Stimulated activated CD8-positive, alpha-beta memory T cell treated with anti-CD3 and anti-CD28 coated beads, Interleukin-4, amount 100 ng/mL, for 1 hour (primary cell): ENCODE results near the gene KRTAP5-7.

Experiments
- DNase-seq, 2 donors: peaks; one replicate each; pipeline ENCODE4 v3.0.0-alpha.2; 2020; ENCODE audit warnings: low read depth in 2 of 2, low spot score in 1 of 2

Gene KRTAP5-7

DNA sequence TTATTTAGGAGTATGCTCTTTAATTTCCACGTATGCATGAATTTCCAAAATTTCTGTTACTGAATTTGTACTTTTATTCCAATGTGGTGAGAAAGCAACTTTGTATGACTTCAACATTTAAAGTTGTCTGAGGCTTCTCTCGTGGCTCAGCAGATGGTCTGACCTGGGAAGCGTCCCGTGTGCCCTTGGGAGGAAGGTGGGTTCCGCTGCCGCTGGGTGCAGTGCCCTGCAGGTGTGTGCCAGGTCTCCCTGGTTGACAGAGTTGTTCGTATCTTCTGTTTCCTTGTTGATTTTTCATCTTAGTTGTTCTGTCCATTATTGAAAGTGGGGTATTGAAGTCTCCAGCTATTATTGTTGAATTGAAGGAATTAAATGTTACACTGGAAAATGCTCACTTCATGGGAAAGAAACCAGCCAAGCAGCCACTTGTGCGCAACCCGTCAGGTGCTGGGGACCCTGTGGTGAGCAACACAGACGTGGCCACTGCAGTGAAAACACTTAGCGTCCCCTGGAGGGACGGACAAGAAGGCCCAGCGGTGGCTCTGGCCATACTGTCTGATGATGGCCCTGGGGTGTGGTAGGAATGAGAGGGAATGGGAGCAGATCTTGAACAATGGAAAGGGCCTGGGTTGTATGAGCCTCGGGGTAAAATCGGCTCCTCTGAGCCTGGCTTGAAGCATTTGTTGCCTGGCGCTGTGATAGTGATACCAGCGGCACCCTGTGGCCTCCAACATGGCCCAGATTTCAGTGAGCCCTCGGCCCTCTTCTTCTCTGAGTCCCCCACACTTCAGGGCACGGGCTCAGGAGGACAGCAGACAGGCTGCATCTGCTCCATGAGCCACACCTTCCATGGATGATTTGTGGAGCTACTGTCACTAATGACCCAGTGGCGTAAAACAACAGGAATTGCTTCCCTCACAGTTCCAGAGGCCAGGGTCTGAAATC is 31.5 kb upstream of the KRTAP5-7 start:
- DNase-seq, result no peak

DNA sequence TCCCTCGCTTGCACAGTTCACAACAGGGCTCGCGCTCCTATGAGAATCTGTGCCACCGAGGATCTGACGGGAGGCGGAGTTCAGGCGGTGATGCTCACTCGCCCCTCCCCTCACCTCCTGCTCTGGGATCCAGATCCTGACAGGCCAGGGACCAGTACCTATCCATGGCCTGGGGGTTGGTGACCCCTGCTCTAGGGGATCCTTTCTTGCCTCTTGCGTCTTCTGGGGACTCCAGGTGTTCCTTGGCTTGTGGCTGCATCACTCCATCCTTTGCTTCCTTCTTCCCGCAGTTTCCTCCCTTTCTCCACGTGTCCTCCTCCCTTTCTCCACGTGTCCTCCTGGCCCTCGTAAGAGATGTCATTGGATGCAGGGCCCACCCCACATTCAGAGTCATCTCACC is 30.6 kb upstream of the KRTAP5-7 start:
- no peak for DNase-seq

DNA sequence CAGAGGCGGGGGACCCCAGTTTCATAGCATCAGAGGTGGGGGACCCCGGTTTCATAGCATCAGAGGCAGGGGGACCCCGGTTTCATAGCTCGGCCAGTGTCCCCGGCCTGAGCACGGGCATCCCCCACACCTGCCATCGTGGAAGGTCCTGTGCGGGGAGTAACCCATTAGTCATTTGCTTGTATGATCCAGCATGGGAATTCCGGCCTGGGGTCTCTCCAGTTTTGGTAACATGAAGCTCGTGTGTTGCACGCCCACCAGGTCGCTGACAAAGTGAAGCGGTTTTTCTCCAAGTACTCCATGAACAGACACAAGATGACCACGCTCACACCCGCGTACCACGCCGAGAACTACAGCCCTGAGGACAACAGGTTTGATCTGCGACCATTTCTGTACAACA is 29.0 kb upstream of the KRTAP5-7 start:
- no peak for DNase-seq

DNA sequence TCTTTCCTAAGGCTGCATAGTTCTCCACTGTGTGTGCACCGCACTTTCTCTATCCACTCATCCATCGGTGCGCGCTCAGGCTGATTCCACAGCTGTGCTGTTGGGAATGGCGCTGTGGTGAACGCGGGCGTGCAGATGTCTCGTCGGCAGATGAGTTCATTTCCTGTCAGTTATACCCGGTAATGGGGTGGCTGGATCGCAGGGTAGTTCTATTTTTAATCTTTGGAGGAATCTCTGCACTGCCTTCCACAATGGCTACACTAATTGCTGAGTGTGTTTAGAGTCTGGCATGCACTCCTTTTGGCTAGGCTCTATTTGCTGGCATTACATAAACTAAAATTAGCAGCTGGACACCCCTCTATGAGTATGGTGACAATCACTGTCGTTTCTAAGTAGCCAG is 27.9 kb upstream of the KRTAP5-7 start:
- DNase-seq, result no peak

DNA sequence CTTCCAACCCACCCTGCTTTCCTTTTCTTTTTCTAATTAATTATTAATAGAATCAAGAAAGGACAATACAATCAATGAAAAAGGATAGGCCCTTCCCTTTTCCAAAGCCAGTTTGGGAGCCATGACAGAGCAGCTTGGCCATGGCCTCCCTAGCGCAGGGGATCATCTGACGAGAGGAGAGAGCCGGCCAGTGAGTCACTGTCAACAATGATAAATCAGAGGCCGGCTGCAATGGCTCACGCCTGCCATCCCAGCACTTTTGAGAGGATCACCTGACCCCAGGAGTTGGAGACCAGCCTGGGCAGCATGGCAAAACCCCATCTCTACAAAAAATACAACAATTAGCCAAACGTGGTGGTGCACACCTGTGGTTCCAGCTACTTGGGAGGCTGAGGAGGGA is 27.5 kb upstream of the KRTAP5-7 start:
- no peak for DNase-seq

DNA sequence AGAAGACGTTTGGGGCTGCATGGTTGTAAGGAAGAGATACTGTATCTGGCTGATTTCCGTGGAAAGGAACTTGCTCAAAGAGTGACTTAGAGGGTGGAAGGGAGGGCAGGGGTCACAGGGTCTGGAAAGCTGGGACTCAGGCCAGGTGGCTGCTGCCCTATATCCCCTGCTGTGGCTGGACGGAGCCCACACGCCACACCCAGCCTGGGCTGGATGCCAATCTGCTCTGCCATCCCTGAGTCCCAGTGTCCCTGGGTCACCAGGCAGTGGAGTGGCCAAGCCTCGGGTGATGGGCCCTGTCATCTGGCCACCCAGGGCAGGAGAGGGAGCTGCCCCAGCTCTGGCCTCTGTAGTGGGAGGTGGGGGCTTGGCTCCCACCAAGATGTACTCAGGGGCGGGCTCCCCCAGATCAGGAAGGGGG is 26.5 kb upstream of the KRTAP5-7 start:
- DNase-seq, result no peak

DNA sequence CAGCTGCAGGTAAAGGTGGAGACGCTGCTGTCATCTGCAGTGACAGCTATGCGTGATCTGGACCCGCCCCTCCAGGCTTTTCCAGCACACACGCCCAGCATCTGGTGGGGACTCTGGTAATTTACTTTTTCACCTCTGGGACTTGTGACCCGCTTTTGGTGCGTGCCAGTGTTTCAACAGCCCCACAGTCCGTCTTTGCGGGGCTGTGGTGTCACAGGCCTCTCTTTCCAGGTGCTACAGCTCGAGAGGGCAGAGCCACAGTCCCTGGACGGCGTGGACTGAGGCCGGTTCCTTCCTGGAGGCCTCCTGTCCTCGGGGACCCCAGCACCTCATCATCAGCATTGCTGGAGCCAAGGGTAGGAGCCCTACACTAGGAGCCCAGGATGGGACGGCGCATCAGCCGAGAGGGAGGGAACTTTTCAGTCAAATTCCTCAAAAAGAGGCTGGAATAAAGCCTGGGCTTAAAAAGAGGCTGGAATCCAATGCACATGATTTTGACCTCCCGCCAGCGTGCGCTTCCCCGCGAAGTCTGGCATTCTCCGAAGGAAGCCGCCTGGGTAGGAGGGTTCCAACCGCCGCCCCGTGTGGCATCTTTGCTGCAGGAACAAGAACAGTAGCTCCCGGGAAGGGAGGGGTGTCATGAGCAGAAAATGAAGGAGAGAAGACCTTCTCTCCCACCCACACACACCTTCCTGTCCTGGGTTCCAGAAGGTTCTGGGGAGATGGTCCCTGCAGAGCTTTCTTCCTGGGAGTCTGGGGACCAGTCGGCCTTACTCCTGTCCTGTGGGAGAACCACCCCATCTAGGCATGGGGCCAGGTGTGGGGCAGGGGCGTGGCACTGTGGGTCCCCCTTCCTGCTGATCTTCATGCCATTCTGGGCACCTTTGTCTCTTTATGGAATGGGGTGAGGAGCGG is 25.7 kb upstream of the KRTAP5-7 start:
- DNase-seq, result no peak

DNA sequence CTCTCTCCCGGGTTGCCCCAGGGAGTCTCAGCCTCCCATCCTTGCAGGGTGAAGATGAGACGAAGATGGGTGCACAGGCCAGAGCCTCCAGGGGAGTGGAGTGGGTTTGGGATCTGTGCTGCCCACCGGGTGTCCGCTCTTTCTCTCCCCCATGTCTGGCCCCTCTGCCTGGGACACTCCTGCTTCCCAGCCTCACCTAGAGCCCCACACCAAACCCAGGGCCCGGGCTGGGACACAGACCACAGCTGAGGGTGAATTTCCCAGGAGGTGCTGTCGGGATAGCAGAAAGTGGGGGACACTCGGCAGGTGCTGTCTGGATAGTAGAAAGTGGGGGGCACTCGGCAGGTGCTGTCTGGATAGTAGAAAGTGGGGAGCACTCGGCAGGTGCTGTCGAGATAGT is 25.0 kb upstream of the KRTAP5-7 start:
- no peak for DNase-seq

DNA sequence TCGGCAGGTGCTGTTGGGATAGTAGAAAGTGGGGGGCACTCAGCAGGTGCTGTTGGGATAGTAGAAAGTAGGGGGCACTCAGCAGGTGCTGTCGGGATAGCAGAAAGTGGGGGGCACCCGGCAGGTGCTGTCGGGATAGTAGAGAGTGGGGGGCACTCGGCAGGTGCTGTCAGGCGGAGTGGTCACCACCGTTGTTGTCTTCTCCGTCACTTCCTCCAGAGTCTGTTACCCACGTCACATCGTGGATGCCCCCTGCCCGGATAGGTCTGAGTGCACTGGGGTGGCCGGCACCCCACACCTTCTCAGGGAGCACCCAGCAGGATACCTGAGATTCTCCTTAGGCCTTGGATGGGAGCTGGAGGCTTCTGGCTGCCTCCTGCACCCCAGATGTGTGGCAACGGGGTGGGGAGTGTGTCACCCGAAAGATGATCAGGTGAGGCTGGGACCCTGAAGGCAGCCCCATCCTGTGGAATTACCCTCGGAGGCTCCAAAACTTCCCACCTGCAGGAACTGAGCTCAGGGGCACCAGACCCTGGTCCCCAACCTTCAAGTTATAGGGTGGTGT is 24.1 kb upstream of the KRTAP5-7 start:
- no peak for DNase-seq

DNA sequence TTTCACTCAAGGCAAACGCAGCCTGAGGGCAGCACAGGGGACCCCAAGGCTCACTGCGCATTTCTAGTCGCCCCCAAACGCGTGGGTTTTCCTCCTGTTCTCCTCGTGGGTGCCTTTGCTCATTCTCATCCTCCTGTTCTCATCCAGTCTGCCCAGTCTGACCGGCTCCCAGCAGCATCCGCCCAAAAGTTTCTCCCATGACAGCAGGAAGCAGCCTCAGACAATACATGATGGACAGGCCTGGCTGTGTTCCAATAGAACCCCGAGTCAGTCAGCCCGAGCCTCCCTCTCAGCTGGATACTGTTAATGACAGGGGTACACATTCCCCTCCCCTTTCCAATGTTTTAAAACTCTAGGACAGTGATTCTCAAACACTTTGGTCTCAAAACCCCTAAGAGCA is 22.5 kb upstream of the KRTAP5-7 start:
- DNase-seq, result no peak

DNA sequence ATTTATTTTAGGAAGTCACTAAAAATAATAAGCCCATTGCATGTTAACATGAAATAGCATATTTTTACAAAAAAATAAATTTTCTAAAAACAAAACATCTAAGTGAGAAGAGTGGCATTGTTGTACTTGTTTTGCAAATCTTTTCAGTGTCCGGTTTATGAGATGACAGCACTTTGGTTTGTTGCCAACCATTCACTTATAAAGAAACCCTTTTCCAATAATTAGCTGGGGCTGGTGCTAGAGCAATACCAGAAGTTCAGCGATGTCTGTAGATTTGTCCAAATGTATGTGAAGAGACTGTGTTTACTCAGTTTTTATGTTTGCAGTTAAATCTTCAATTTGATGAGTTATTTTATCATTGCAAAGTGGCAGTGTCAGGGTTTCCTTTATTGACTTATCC is 22.1 kb upstream of the KRTAP5-7 start:
- DNase-seq, result no peak

DNA sequence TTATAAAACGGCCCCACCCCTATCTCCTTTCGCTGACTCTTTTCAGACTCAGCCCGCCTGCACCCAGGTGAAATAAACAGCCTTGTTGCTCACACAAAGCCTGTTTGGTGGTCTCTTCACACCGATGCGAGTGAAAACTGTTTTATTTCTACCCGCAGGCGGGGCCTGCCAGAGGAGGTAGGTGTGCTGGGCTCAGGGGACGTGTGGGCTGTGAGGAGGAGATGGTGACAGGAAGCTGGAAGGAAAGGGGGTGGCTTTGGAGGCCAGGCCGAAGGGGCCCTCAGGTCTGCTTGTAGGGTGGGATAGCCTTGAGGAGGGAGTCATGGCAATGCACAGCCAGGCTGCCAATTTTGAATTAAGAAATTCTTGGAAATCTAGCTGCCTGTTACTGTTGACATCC is 21.3 kb upstream of the KRTAP5-7 start:
- no peak for DNase-seq

DNA sequence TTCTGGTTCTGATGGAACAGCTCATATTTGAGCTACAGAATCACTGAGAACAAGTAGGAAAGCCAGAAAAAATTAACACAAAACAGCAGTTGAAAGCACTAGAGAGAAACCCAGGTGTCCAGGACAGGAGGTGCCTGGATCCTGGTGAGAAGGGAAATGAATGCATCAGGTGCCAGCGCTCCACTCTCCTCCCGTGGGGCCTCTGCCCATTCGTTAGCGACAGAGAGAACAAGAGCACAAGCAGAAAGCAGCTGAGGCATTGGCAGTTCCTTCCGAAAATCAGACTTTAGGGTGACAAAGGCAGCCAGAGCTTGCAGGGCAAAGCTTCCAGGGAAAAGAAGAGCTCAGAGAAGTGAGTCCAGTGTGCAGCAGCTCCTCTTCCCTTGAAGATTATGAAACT is 20.0 kb upstream of the KRTAP5-7 start:
- DNase-seq, result no peak

DNA sequence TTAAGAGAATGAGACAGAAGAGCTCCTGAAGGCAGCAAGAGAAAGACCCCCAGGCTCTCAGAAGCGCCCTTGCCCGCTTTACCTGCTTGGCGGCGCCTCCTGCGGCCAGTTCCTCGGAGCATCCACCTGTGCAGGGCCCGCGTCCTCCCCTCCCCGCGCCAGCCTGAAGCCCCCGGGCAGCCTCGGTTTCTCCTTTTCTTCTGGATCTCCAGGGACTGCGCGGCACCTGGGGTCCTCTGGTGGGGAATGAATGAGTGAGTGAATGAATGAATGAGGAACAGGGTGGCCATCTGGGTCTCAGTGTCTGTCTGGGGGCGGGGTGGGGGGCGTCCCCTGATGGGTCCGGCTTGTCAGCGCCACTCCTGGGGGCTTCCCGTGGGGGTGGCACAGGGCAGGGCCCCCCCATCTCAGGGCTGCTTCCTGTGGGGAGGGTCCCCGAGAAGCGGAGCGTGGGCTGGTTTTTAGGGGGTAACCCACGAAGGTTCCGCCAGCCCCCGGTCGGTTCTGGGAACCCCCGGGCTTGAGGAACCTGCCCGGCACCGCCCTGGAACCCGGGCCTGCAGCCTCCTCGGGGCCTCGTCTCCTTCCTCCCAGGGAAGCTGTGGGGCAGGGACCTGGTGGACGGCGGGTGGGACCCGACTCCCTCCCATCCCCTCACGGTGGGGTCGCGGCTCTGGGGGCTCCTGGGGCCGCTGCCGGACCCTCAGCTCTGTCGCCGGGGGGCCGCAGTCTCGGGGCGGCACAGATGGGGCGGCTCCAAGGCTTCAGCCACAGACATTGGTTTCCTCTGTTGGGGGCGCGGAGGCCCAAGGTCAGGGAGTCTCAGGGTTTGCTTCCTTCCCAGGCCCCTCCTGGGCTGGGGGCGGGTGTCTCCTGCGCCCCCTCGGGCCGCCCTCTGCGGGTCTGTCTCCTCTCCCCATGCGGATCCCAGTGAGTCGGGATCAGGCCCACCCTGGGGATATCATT is 8.3 kb upstream of the KRTAP5-7 start:
- DNase-seq, result no peak

DNA sequence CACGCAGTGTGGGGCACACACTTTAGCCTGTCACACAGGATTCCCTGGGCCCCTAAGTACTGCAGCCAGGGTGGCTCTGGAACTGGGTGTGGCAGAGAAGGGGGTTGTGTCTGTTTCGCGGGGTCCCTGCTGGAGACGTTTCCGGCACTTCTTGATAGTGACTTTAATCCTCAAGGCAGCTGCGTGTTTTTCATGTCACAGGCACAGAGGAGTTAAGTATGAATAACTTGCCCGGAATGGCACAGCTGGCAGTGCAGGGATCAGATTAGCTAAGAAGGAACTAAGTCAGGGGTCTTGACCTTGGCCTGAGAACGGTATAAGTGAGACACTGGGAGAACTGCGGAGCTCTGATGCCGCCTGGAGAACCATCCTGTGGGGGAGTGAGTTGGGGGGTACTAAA is 7.5 kb upstream of the KRTAP5-7 start:
- DNase-seq, result no peak

DNA sequence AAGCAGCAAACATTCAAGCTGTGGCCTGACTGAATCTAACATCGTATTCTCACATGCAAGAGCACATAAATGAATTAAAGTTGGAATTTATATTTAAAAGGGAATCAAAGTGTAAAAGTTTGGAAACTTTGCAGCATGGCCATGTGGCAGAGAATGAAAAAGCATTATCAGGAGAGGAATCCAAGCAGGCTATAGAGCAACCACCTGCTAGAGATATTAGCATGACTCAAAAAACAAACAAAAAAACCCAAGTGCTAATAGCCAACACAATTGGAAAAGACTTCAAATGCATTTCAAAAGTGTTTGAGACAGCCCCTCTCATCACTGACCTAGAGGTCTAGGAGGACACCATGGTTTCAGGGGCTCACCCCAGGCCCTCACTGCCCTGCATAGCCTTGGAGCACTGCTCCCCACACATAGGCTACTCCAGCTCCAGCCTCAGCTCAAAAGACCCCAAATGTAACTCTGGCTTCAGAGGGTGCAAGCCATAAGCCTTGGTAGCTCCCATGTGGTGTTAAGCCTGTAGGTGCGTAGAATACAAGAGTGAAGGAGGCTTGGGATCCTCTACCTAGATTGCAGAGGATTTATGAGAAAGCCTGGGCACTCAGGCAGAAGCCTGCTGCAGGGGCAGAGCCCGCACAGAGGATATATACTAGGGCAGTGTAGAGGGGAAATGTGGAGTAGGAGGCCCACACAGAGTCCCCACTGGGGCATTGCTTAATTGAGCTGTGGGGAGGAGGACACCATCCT is 1.7 kb upstream of the KRTAP5-7 start:
- DNase-seq, result no peak

DNA sequence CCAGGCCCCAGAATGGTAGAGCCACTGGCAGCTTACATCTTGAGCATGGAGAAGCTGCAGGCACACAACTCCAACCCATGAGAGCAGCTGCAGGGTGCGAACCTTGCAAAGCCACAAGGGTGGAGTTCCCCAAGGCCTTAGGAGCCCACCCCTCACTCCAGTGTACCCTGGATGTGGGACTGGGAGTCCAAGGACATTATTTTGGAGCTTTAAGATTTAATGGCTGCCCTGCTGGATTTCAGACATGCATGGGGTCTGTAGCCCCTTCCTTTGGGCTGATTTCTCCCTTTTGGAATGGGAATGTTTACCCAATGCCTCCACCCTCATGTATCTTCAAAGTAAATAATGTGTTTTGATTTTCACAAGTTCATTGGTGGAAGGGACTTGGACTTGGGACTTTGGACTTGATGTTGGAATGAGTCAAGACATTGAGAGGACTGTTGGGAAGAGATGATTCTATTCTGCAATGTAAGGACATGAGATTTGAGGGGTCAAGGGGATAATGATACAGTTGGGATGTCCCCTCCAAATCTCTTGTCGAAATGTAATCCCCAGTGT is 1.1 kb upstream of the KRTAP5-7 start:
- DNase-seq, result no peak

DNA sequence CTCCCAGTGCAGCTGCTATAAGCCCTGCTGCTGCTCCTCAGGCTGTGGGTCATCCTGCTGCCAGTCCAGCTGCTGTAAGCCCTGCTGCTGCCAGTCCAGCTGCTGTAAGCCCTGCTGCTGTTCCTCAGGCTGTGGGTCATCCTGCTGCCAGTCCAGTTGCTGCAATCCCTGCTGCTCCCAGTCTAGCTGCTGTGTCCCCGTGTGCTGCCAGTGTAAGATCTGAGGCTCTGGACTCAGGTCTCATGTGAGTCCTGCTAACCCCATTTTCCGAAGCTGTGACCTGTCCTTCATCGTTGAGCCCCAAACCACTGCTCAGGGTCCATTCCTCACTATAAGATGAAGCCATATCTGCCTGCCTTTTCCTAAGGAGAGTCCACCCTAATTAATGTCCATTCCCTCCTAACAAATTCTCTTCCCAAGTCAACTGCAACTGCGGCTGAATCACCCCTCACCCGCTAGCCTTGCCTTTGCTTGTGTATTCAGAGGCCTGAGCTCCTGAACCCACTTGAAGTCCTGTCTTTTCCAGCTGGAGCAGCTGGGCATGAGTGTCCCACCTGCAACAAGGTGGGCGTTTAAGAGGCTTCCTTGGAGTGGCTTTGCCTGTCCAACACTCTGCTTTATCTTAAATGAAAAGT is 626 bp downstream of the KRTAP5-7 start:
- no peak for DNase-seq

DNA sequence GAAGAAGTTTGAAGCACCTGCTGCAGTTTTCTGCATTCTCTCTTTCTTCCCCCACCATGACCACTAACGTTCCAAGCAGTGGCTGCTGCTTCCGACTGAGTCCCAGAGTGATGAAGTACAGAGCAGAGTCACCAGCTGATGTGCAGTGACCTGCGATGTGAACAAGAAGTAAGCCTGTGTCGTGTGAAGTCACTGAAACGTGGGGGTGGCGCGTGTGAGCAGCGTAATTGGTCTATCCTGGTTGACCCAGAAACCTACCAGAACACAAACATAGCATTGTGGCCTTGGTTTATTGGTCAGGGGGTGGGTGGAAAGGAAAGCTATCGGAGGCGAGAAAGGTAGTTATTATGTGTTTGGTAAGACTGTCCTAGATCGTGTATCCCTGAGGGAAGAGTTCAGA is 3.5 kb downstream of the KRTAP5-7 start:
- no peak for DNase-seq
